TTC549 (cell line): ENCODE data around the gene SRGAP1.
A peak's percentile ranks its signal among the peaks of the same experiment; 100 is the strongest.

Experiments
- FAIRE-seq: peaks from 2 replicates; lab custom pipeline; 2012; peaks lifted over from hg19 to GRCh38; lab: Jason Lieb, UNC

SRGAP1 gene

DNA sequence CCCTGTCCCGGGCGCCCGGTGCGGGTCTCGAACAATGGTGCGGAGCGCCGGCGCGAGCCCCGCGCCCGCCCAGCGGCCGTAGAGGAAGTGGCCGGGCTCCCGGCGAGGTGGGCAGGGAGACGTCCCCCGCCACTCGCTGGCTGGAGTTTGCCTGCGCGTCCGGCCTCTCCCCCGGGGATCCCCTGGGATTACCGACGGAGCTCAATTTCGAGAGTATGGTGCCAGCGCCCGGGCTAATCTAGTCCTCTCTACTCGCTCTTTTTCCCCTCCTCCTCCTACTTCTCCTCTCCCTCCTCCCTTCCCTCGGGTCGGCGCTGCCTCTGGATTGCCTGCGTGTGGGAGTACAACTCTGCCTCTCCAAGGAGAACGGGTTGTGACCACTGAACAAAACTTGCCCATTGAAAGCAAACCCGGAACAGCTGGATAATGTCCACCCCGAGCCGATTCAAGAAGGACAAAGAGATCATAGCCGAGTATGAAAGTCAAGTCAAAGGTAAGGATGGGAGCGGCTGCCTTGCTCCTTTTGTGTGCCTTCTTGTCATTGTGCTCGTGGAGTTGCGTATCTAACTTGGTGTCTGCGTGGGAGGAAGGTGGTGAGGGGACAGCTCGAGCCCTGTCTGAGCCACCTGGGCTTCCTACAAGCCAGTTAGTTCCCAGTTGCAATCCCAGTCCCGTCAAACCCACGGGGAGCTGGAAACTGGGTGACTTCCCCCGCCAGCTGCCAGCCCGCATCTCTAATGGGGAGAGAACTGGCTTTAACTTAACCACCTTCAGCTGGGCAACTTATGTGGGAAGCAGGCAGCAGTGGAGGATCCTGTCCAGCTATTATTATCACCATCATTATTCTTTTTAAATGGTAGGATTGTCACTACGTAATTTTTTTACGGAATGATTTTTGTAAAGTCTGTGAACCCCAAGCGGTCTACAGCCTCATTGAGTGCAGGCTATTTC is at the start of gene SRGAP1:
Gene SRGAP1, plus strand, starts transcription at position 310 of the 951 bp plus-strand sequence. Its CDS starts 117 bp downstream, at position 427.
- no peak for FAIRE-seq

- FAIRE-seq = no peak
Measured at GRCh38 chr12:63795032-63795687, 49.3 kb upstream of the SRGAP1 start.

DNA sequence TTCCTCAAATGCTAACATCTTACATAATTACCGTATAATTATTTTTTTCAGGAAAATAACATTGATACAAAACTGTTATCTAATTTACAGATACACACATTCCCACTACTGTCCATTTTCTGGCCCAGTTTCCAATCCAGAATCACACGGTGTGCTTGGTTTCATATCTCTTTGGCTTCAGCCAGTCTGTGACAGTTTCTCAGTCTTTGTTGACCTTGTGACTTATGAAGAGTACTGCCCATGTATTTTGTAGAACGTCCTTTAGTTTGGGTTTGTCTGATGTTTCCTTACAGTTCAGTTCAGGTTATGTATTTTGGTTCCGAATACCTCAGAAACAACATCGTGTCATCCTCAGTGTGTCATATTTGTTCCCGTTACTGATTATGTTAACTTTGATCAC is 48.6 kb upstream of the SRGAP1 start:
- no peak for FAIRE-seq

- FAIRE-seq = peak; percentile 80
Measured at GRCh38 chr12:63802012-63802608, 42.4 kb upstream of the SRGAP1 start.

DNA sequence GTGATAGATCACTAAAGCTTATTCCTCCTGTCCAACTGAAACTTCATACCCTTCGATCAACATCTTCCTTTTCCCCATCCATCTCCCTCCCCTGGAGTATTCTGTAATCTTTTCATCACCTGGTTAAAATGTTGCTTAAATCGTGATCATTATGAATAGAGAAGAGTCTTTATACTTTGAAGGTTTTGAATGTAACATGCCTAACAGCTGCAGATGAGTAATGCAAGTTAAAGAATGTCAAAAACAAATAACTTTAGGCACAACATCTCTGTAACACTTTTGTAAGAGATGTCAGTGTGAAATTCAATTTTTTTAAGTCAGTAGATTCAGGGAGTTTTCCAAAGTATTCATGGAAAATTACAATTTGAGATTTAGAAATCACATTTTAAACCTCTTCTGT is 39.8 kb upstream of the SRGAP1 start:
- FAIRE-seq = no peak

DNA sequence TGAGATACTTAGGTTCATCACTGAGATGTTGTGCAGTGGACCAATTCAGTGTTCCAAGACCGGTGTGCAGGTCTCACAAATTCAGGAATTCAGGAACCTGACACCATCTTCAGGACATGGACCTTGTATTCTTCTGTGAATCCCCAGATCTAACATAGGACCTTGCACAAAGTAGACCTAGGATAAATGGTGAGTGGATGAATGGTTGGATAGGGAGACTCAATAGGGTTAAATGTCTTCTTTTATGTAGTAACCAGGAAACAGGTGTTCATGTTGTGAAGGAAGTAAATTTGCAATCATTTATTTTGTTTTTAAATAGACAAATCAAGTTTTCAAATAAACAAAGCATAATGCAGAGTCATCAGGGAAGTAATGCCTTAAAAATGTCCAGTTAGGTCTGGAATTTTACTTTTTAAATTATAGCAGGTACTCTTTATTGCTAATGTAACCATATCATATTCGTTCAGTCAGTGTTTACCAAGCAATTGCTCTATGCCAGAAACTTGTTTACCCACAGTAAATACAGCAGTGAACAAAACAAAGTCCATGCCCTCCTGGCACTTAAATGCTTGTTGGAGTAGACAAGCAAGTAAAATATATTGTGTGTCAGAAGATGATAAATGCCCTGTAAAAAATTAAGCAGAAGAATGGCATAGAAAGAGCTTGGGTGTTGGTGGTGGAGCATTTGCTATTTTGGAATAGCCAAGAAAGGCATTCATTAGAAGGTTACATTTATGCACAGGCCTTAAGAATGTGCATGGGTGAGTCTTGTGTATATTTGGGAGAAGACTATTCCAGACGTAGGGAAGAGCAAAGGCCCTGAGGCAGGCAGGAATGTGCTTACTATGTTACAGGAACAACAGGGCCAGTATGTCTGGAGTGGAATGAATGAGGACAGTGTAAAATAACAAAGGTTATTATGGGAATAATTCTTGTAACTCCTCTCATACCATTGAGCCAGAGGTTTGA is 38.5 kb upstream of the SRGAP1 start:
- no peak for FAIRE-seq

DNA sequence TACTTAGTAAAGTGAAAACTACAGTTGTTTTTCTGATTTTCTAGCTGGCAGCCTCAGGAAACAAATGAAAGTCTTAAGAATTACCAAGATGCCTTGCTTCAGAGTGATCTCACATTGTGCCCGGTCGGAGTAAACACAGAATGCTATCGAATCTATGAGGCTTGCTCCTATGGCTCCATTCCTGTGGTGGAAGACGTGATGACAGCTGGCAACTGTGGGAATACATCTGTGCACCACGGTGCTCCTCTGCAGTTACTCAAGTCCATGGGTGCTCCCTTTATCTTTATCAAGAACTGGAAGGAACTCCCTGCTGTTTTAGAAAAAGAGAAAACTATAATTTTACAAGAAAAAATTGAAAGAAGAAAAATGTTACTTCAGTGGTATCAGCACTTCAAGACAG is 35.9 kb upstream of the SRGAP1 start:
- no peak for FAIRE-seq

DNA sequence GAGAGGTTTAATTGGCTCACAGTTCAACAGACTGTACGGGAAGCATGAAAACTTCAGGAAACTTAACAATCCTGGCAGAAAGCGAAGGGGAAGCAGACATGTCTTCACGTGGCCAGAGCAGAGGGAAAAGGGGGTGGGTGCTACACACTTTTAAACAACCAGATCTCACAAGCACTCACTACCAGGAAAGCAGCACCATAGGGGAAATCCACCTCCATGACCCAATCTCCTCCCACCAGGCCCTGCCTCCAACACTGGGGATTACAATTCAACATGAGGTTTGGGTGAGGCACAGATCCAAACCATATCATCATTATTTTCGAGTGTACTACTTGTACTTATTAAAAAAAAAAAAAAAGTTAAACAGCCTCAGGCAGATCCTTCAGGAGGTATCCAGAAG is 34.9 kb upstream of the SRGAP1 start:
- FAIRE-seq = no peak

DNA sequence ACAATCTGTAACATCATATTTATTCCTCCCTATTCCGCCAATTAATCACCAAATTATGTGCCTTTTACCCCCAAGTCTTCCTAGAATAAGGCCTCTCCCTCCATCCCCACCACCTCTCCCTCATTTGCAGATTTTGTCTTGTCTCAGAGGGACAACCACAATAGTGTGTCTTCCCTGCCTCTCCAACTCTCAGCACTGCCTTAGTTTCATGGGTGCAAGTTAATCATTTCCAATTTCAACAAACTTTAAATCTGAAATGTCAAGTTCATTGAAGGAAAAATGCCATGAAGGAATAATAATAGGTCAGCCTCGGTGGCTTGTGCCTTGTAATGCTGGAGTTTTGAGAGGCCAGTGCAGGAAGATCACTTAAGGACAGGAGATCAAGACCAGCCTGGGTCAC is 33.2 kb upstream of the SRGAP1 start:
- FAIRE-seq = no peak

DNA sequence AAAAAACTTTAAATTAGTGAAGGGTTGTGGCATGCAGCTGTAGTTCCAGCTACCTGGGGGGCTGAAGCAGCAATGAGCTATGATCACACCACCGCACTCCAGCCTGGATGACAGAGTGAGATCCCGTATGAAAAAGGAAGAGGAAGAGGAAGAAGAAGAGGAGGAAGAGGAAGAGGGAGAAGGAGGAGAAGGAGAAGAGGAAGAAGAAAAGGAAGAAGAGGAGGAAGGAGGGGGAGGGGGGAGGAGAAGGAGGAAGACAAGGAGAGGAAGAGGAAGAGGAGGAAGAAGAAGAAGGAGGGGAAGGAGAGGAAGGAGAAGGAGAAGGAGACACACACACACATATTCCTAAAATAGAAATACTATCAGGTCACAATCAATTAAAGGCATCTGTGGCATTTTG is 32.7 kb upstream of the SRGAP1 start:
- no peak for FAIRE-seq

DNA sequence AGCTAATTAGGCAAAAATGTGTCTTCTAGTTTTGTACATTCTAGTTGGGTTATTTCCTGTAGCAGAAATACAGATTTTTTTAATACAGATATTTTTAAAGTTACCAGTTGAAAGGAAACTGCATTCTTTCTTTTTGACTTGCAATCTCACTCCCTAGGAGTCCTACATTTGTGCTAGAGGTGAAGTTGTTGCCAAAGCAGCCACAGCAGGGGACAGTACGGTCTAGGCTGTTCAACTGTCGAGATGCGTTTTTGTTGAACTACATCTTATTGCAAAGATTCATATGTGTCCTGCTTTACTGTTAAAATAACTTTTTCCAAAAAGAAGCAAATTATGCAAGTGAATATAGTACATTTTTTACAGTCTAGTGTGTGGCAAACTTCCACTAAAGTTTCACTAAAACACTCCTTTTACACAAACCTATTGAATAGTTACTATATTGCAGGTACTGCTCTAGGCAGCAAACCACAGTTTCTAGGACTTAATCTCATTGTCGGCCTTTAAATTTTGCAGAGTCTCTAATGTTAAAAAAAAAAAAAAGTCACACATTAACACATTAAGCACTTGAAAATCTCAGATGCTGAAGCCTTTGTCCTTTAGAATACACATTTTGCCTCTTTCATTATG is 30.2 kb upstream of the SRGAP1 start:
- FAIRE-seq = no peak

DNA sequence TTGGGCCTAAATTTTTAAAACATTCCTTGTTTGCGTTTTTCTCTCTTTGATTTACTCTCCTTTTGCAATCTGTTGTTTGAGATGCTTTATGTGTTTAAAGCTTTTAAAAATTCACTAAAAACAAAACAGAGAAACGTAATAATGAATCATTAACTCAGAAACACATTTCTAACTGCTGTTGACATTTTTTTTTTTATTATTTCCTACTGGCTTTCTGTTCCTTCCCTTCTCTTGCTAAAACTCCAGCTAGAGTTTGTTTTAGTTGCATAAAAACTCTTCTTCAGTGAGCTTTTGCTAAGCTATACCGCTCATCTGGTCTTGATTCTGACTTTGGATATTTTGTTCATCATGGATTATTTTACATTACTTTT is 29.0 kb upstream of the SRGAP1 start:
- FAIRE-seq = no peak

DNA sequence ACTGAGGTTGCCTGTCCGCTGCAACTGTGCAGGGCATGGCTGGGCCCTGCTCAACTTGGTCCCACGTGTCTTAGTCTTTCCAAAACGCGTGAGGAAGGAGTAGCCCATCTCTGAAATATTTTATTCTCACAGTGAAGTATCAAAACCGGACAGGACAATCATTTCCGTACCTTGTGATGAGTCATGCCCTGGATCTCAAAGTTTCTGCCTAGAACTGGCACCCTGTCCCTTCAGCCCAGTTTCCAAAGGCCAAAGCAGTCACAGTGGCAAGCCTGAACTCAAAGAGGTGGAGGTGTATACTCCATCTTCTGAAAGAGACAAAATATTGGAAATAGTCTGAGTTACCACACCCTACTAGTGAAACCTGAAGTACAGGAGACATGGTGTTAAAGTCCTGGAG is 28.5 kb upstream of the SRGAP1 start:
- FAIRE-seq = no peak

- no peak for FAIRE-seq
Measured at GRCh38 chr12:63820427-63820826, 24.1 kb upstream of the SRGAP1 start.

GRCh38 chr12:63821781-63822251 is 22.7 kb upstream of the SRGAP1 start:
- FAIRE-seq = no peak

DNA sequence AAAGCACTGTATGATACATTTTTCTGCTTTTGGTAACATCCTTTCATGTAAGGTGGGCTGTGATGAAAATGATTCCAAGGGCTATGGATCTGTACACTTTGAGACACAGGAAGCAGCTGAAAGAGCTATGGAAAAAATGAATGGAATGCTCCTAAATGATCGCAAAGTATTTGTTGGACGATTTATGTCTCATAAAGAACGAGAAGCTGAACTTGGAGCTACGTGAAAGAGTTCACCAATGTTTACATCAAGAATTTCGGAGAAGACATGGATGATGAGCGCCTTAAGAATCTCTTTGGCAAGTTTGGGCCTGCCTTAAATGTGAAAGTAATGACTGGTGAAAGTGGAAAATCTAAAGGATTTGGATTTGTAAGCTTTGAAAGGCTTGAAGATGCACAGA is 22.1 kb upstream of the SRGAP1 start:
- FAIRE-seq = no peak

DNA sequence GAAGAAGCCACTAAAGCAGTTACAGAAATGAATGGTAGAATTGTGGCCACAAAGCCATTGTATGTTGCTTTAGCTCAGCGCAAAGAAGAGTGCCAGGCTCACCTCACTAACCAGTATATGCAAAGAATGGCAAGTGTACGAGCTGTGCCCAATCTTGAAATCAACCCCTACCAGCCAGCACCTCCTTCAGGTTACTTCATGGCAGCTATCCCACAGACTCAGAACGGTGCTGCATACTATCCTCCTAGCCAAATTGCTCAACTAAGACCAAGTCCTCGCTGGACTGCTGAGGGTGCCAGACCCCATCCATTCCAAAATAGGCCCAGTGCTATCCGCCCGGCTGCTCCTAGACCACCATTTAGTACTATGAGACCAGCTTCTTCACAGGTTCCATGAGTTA is 21.5 kb upstream of the SRGAP1 start:
- no peak for FAIRE-seq

DNA sequence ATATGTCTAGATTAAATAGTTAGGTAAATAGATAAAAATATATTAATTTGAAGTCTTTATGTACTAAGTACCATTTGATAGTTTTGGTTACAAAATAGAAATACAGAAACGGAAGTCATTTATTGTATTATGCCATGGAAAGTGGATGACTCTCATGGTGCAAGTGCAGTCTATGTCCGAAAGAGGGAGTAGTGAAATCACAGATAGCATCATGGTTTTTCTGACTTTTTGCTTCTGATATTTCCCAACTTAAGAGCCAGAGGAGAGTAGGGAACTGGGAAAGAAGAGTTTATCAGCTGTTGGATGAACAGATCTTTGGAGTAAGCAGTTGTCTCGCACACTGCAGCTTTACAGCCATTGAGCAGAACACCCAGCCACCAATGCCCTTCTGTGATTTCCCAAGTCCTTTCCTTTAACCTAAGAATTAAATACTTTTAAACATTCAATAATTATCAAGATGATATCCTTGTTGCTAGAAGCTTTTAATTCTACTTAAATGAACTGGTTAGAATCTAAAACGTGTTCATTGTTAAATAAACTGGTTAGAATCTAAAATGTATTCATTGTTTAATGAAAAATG is 18.4 kb upstream of the SRGAP1 start:
- peak; percentile 90 for FAIRE-seq

- no peak for FAIRE-seq
Measured at GRCh38 chr12:63828867-63829266, 15.6 kb upstream of the SRGAP1 start.

GRCh38 chr12:63836046-63836445 is 8.5 kb upstream of the SRGAP1 start:
- no peak for FAIRE-seq

DNA sequence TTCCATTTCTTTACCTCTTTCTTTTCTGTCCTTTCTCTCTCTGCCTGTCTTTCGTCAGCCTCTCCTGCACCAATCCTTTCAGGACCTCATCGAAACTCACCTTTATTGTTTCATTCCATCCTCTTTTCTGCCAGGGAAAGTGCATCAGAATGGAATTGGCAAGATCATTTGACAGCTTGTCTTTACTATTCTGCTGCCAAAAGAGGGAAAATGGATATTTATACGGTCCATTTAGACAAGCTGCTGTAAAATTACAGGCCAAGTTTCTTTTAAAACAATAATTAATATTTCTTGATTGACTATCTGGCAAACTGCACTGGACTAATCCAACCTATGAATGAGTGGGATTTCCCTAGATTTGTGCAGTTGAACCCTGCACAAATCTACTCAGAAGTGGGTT is 7.6 kb upstream of the SRGAP1 start:
- FAIRE-seq = no peak
